ENCODE results near the gene PGAP6.

- TF ChIP-seq RFX5 (IDR thresholded peaks at IDR 0.05), result no peak
- no peak for TF ChIP-seq CTCF (IDR thresholded peaks at IDR 0.05)
- no peak for TF ChIP-seq MAX (IDR thresholded peaks at IDR 0.05)
- TF ChIP-seq EP300 (IDR thresholded peaks at IDR 0.05), result no peak
- no peak for TF ChIP-seq RAD21 (conservative IDR thresholded peaks at IDR 0.05 in 1 of 2, IDR thresholded peaks at IDR 0.05 in 1 of 2)
- no peak for TF ChIP-seq USF2 (IDR thresholded peaks at IDR 0.05)
- no peak for TF ChIP-seq MAFK (IDR thresholded peaks at IDR 0.05; ENCODE audit: partially characterized antibody)
- no peak for TF ChIP-seq CEBPB (IDR thresholded peaks at IDR 0.05)
- TF ChIP-seq BCL3 (IDR thresholded peaks at IDR 0.05), result no peak
Observed at GRCh38 chr16:426906-427249, 45.1 kb upstream of the PGAP6 start.
